Endothelial cell of umbilical vein (primary cell): ENCODE data around the gene TMOD1. TPM values are rescaled to one million over a fixed set of nuclear protein-coding genes. Genes with fewer than 3 reads are reported as not detected.

Experiments
- BruUV-seq: library from RNA; stranded (reverse); fragments of 400-500 nt; replicated peaks from 2 replicates; lab custom pipeline; 2021; lab: Mats Ljungman, UMichigan
- CTCF ChIA-PET: fragments of 300-600, 350-600 bp; sonication (Branson Sonifier 250); formaldehyde crosslinking; loops from one replicate; lab custom pipeline; 2021; ENCODE audit warnings: antibody characterized with exemption, inconsistent platforms; lab: Charles Lee
- POLR2A ChIA-PET: fragments of 300-600, 350-600 bp; sonication (Branson Sonifier 250); formaldehyde crosslinking; loops from one replicate; lab custom pipeline; 2021; ENCODE audit warnings: antibody characterized with exemption, inconsistent platforms; lab: Charles Lee
- DNase-seq: peaks from one replicate; pipeline ENCODE4 v3.0.0-alpha.2; 2011; ENCODE audit warnings: low read depth, low spot score
- FAIRE-seq: peaks from 2 replicates; lab custom pipeline; 2011; peaks lifted over from hg19 to GRCh38; lab: Jason Lieb, UNC
- H2AFZ ChIP-seq: 2 replicates; pipeline ENCODE4 v1.6.0; 2012; ENCODE audit warnings: low read depth, low read length, control low read depth, inconsistent platforms
- H3K27ac ChIP-seq: 2 replicates; pipeline ENCODE4 v1.5.1; 2011; ENCODE audit warnings: low read depth, mild to moderate bottlenecking, control low read depth, low read length, moderate library complexity; ENCODE audit not compliant: insufficient read depth
- H3K27me3 ChIP-seq, 2 experiments: 2 replicates each; pipeline versions ENCODE4 v1.6.0 to v1.6.1; 2011; ENCODE audit warnings: low read length in 2 of 2, mixed read lengths in 1 of 2; ENCODE audit not compliant: control insufficient read depth in 2 of 2, insufficient read depth in 2 of 2
- H3K36me3 ChIP-seq, 2 experiments: 2 replicates in 1 of 2; 3 replicates in 1 of 2; pipeline ENCODE4 v1.5.1; 2011; ENCODE audit warnings: low read length in 2 of 2, mild to moderate bottlenecking in 1 of 2, moderate library complexity in 1 of 2; ENCODE audit not compliant: control insufficient read depth in 2 of 2, insufficient read depth in 2 of 2; ENCODE audit errors: extremely low read depth in 1 of 2
- H3K4me1 ChIP-seq: 3 replicates; pipeline ENCODE4 v1.5.1; 2011; ENCODE audit warnings: mild to moderate bottlenecking, low read length; ENCODE audit not compliant: control insufficient read depth, insufficient read depth; ENCODE audit errors: extremely low read depth
- H3K4me2 ChIP-seq: 2 replicates; pipeline ENCODE4 v1.6.1; 2011; ENCODE audit warnings: low read length, control low read depth, mixed read lengths; ENCODE audit not compliant: insufficient read depth
- H3K4me3 ChIP-seq, 3 experiments: fragments of 200-600 bp in 1 of 3; sonication (generic), shearing (Covaris generic) in 1 of 3; replicated peaks in 1 of 3; 2 replicates each; pipeline ENCODE4 v1.5.1; 2011 to 2016; ENCODE audit warnings: control low read depth in 3 of 3, low read length in 3 of 3, mild to moderate bottlenecking in 2 of 3, inconsistent platforms in 1 of 3, low read depth in 1 of 3, moderate library complexity in 1 of 3; ENCODE audit not compliant: insufficient read depth in 1 of 3
- H3K79me2 ChIP-seq: 2 replicates; pipeline ENCODE4 v1.6.0; 2012; ENCODE audit warnings: low read length, inconsistent platforms; ENCODE audit not compliant: control insufficient read depth, insufficient read depth
- H3K9ac ChIP-seq: replicated peaks from 2 replicates; pipeline ENCODE3; 2011; ENCODE audit warnings: low read length, control low read depth; ENCODE audit not compliant: insufficient read depth; ENCODE audit errors: extremely low read depth
- H3K9me1 ChIP-seq: replicated peaks from 3 replicates; pipeline ENCODE4 v1.6.0; 2011; ENCODE audit warnings: mild to moderate bottlenecking, low read length; ENCODE audit not compliant: control insufficient read depth, insufficient read depth; ENCODE audit errors: extremely low read depth
- H3K9me3 ChIP-seq: replicated peaks from 2 replicates; pipeline ENCODE4 v1.5.1; 2012; ENCODE audit warnings: low read length, inconsistent platforms; ENCODE audit not compliant: control insufficient read depth, insufficient read depth
- H4K20me1 ChIP-seq: replicated peaks from 2 replicates; pipeline ENCODE3; 2011; ENCODE audit warnings: mild to moderate bottlenecking, low read length; ENCODE audit not compliant: control insufficient read depth, insufficient read depth; ENCODE audit errors: extremely low read depth
- EZH2 ChIP-seq: IDR thresholded peaks from 2 replicates; pipeline ENCODE4 v1.6.1; 2012; ENCODE audit warnings: borderline replicate concordance, low read depth, mild to moderate bottlenecking, moderate library complexity, low read length, inconsistent platforms; ENCODE audit not compliant: severe bottlenecking
- FOS ChIP-seq: IDR thresholded peaks from 2 replicates; pipeline ENCODE4 v1.6.1; 2011; ENCODE audit warnings: mild to moderate bottlenecking, low read length, moderate library complexity, borderline replicate concordance; ENCODE audit not compliant: insufficient read depth
- GATA2 ChIP-seq: IDR thresholded peaks from 2 replicates; pipeline ENCODE4 v1.7.0; 2011; ENCODE audit warnings: low read depth, mild to moderate bottlenecking, moderate library complexity, mixed read lengths, low read length; ENCODE audit not compliant: insufficient read length, insufficient read depth
- JUN ChIP-seq: IDR thresholded peaks from 2 replicates; pipeline ENCODE4 v1.6.1; 2011; ENCODE audit warnings: borderline replicate concordance, low read depth; ENCODE audit not compliant: insufficient read length, insufficient read depth
- MYC ChIP-seq: IDR thresholded peaks from one replicate; pipeline ENCODE4 v1.6.1; 2011; ENCODE audit warnings: mild to moderate bottlenecking, low read depth, low read length
- POLR2A ChIP-seq: IDR thresholded peaks from 2 replicates; pipeline ENCODE4 v1.6.1; 2012; ENCODE audit warnings: low read depth, mild to moderate bottlenecking, control low read depth, low read length
- POLR2AphosphoS5 ChIP-seq: IDR thresholded peaks from 2 replicates; pipeline ENCODE4 v1.6.1; 2012; ENCODE audit warnings: low read depth, mild to moderate bottlenecking, control low read depth, low read length, moderate library complexity; ENCODE audit not compliant: insufficient read depth
- dilution Hi-C: fragments of 300-500 bp; cut with MboI; formaldehyde crosslinking; loops from one replicate; pipeline ENCODE4 v1.15.0; 2019; ENCODE audit warnings: low sequenced_read_pairs; ENCODE audit not compliant: extremely low pct_ligation_motif_present
- intact Hi-C: fragments of 100-400 bp; cut with micrococcal nuclease; formaldehyde crosslinking; loops from one replicate; pipeline ENCODE4 v1.10.0; 2022
- polyA plus RNA-seq, 4 experiments: library from polyadenylated mRNA; depleted of rRNA in 3 of 4; stranded (reverse) in 3 of 4; unstranded in 1 of 4; fragments of >200 nt; gene quantifications; 2 replicates each; pipeline versions ENCODE4 v1.2.1 to v1.2.3, GENCODE V29; 2011 to 2012; ENCODE audit warnings: missing spikeins in 1 of 4
- total RNA-seq: library from RNA; stranded (reverse); gene quantifications from 2 replicates; pipeline ENCODE4 v1.2.3, GENCODE V29; 2021
- TF ChIP-seq, protein P1 (sequence below): IDR thresholded peaks from 2 replicates; pipeline ENCODE4 v1.6.1; 2011; ENCODE audit not compliant: insufficient read depth, insufficient read length
- TF ChIP-seq, protein P2 (sequence below), 2 donors: IDR thresholded peaks; 1 replicate in 1 of 2; 2 replicates in 1 of 2; pipeline ENCODE4 v1.5.1; 2011; ENCODE audit warnings: low read length in 2 of 2, mild to moderate bottlenecking in 2 of 2, moderate library complexity in 2 of 2, control low read depth in 1 of 2, inconsistent platforms in 1 of 2, low read depth in 1 of 2; ENCODE audit not compliant: insufficient read depth in 1 of 2; ENCODE audit errors: extremely low read depth in 1 of 2

The TMOD1 gene
- total and polyA plus RNA-seq, 2 donors (not counting 3 experiments of a cell fraction or from before 2014, with no cell fraction given) = 0.26 to 1.4 TPM

DNA sequence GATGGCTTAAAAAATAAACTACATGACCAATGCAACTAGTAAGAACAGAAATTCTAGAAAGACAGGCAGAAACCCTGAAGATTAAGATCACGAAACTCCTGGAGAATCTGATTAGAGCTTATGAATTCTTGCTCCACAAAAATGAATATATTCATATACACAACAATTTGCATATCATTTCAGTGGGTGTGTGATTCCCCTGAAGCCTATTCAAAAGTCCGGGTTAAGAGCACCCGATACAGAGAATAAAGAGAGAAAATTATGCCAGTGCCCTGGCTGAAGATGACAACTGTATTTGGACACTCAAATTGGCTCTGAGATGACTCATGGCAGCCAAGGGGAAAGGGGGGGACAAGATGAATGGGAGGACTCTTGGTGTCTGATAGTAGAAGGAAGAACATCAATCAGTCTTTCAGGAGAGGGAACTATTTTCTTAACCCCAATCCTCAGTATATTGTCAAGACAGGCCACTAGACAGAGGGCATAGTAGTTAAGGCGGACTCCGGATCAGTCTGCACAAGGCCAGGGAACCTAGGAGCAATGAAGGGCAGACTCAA lies 6.0 kb downstream of the TMOD1 start:
- ChIA-PET POLR2A (no interaction called here), CTCF (interaction anchor here (1.2 to 2.9 kb wide), 3 partner anchors 34 to 108 kb away, joined by 5 to 14 read pairs (median 7); no protein-coding TSS in a partner anchor)
- H3K9me3 ChIP-seq = no peaks in the 10 kb centered on the region
- no peak for DNase-seq
- no TSS peak for BruUV-seq
- H3K4me2 ChIP-seq = no peak overlapping the region
- no peak overlapping the region for H3K9ac ChIP-seq
- TF ChIP-seq POLR2A (no peak), FOS (no peak), JUN (no peak), EZH2 (no peak), GATA2 (no peak), POLR2AphosphoS5 (no peak), MYC (no peak)
- TF ChIP-seq, protein P1, sequence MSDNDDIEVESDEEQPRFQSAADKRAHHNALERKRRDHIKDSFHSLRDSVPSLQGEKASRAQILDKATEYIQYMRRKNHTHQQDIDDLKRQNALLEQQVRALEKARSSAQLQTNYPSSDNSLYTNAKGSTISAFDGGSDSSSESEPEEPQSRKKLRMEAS = no peak
- TF ChIP-seq, protein P2, sequence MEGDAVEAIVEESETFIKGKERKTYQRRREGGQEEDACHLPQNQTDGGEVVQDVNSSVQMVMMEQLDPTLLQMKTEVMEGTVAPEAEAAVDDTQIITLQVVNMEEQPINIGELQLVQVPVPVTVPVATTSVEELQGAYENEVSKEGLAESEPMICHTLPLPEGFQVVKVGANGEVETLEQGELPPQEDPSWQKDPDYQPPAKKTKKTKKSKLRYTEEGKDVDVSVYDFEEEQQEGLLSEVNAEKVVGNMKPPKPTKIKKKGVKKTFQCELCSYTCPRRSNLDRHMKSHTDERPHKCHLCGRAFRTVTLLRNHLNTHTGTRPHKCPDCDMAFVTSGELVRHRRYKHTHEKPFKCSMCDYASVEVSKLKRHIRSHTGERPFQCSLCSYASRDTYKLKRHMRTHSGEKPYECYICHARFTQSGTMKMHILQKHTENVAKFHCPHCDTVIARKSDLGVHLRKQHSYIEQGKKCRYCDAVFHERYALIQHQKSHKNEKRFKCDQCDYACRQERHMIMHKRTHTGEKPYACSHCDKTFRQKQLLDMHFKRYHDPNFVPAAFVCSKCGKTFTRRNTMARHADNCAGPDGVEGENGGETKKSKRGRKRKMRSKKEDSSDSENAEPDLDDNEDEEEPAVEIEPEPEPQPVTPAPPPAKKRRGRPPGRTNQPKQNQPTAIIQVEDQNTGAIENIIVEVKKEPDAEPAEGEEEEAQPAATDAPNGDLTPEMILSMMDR (IDR thresholded peaks at IDR 0.05; ENCODE audit: extremely low read depth in 1 of 2, insufficient read depth in 1 of 2, low read depth in 1 of 2, low read length in 2 of 2) = no peak
- no peaks in the 10 kb centered on the region for H3K79me2 ChIP-seq
- peaks cover 8% of the 10 kb centered on the region for H3K4me1 ChIP-seq
- no peak overlapping the region for H3K27ac ChIP-seq
- no peak overlapping the region for H3K4me3 ChIP-seq
- dilution Hi-C loops (no loop called here), intact Hi-C loops (no loop called here)
- H3K9me1 ChIP-seq = no peaks in the 10 kb centered on the region
- FAIRE-seq = no peak
- no peaks in the 10 kb centered on the region for H4K20me1 ChIP-seq
- H3K27me3 ChIP-seq = peaks cover 37 to 48% of the 10 kb centered on the region in 2 experiments
- no peaks in the 10 kb centered on the region for H3K36me3 ChIP-seq
- no peak overlapping the region for H2AFZ ChIP-seq
